Hindlimb muscle (tissue), 1 donor: ENCODE results near the gene COPZ2. TPM values are rescaled to one million over a fixed set of nuclear protein-coding genes. Genes with fewer than 3 reads are reported as not detected.
"Not testable (repeated sequence)": the region's sequence is repeated elsewhere in the genome, so short reads cannot be mapped to it uniquely, and the experiment has no call there.

Experiments
- DNase-seq: peaks from one replicate; pipeline ENCODE4 v3.0.0-alpha.2; 2013
- polyA plus RNA-seq: library from polyadenylated mRNA; unstranded; fragments of 120-200 nt; gene quantifications from one replicate; pipeline ENCODE4 v1.2.1, GENCODE V29; 2013; ENCODE audit not compliant: insufficient read length

COPZ2 gene
- polyA plus RNA-seq = 39.1 TPM

DNA sequence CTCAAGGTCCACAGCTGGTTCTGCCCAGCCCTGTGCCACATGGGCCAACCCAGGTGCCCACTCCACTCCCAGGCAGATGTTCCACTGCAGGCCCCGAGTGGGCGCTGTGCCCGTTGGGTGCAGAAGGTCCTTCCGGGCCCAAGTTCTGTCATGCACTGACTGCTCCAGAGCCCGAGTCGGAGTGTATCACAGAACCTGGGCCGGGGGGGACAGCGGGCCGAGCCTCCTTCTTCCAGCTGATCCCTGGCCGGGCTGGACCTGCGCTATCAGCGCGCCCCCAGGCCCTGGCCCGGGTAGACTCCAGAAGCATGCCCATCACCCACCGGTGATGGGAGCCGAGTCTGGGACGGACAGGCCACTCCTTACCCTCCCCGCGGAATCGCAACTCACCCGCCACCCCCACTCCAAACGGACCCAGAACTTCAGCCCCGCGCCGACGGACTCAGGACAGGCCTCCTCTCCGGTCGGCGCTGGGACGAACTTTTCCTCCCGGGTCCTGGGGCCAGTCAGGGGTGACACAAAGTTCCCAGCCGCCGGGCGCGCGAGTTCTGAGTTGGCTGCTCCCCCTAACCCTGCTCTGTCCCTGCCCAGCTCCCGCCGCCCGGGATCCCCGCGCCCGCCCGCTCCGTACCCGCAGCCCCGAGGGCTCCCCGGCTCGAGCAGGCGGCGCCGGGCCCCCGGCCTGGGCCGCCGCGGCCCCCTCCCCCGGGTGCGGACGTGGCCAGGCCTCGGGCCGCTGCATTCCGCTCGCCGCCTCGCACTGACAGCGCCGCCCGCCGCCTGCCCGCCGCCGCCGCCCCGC is at the start of gene COPZ2:
COPZ2 (minus strand) TSS at position 762 of the 802 bp plus-strand sequence; CDS start at position 742, 20 bp downstream.
- peak; percentile 60 for DNase-seq

GRCh38 chr17:48084932-48085331 is 47.3 kb upstream of the COPZ2 start:
- DNase-seq = no peak

GRCh38 chr17:48081858-48082257 is 44.3 kb upstream of the COPZ2 start:
- DNase-seq = no peak

DNA sequence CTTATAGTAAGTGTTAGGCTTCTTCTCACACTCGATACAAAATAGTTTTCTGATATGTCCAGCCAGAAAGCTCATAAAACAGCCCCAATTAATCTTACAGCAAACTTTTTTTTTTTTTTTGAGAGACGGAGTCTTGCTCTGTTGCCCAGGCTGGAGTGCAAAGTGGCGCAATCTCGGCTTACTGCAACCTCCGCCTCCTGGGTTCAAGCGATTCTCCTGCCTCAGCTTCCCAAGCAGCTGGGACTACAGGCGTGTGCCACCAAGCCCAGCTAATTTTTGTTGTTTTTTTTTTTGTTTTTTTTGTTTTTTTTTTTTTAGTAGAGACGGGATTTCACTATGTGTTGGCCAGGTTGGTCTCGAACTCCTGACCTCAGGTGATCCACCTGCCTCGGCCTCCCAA is 39.6 kb upstream of the COPZ2 start:
- DNase-seq = not testable (repeated sequence)

GRCh38 chr17:48074322-48075081 is 36.9 kb upstream of the COPZ2 start:
- peak; percentile 84 for DNase-seq

GRCh38 chr17:48073566-48074094 is 36.0 kb upstream of the COPZ2 start:
- DNase-seq = not testable (repeated sequence)

- not testable (repeated sequence) for DNase-seq
Observed at GRCh38 chr17:48072811-48073210, 35.2 kb upstream of the COPZ2 start.

DNA sequence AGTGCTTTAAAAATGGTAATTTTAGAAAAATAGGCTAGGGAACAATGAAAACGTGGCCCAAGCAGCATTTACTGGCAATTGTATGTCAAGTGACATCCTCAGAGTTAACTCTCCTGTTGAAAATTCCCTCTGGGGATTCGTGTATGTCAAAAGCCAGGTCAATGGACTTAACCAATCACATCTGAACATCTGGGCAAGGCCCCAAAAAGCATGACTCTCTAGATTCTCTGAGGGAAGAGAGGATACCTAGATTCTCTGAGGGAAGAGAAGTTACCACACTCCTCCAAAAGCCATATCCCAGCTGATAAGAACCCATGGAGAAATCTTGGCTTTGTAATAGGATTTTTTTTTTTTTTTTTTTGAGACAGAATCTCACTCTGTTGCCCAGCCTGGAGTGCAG is 34.1 kb upstream of the COPZ2 start:
- DNase-seq = no peak

GRCh38 chr17:48070195-48070594 is 32.6 kb upstream of the COPZ2 start:
- no peak for DNase-seq

DNA sequence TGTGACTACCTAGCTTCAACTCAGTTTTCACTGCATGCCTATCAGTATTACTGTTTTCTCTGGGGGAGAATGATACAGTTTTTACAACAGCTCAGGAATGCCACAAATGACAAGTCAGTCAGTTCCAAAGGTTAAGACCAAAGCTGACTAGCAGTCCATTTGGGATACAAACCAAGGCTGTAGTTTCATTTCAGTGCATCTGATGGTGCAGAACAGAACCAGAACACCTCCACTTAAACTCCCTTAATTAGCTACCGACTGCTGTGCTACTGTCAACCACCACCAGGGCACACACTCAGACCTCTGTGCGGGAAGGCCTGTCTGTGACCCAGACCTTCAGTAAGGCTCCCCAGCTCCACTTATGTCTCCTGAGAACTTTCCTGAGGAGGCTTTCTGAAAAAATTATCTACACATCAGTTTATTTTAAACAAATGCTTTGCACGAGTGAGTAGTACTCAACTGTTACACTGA is 30.9 kb upstream of the COPZ2 start:
- no peak for DNase-seq

DNA sequence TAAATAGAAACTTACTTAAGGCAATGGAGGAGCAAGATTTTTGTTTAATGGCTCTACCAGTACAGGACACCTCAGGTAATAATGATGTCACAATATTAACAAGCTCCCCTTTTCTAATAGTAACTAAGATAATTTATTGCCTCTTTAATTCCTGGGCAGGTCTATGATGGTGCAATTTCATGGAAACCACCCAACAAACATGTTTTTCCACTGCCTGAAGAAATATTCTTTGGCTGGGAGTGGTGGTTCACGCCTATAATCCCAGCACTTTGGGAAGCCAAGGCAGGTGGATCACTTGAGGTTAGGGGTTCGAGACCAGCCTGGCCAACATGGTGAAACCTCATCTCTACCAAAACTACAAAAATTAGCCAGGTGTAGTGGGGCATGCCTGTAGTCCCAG is 30.2 kb upstream of the COPZ2 start:
- DNase-seq = not testable (repeated sequence)

- no peak for DNase-seq
Observed at GRCh38 chr17:48067245-48067644, 29.6 kb upstream of the COPZ2 start.

DNA sequence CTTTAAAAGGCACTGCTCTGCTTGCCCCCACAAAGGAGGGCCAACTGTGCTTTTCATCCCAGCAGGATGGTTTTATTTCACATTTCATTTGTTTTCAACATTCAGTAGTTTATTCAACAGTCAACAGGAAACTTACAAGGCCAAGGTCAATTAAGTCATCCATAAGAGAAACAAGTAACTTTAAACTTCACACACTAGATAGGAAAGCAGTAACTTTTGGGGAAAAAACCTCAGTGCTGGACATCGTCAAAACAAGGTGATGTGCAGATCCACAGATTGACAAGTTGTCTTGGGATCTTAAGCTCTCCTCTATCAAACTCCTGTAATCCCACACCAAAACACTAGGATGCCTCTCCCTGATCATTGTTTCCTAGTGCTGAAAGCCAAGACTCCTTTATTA is 29.1 kb upstream of the COPZ2 start:
- DNase-seq = no peak

GRCh38 chr17:48066192-48066591 is 28.6 kb upstream of the COPZ2 start:
- DNase-seq = no peak

GRCh38 chr17:48064638-48065037 is 27.0 kb upstream of the COPZ2 start:
- no peak for DNase-seq

DNA sequence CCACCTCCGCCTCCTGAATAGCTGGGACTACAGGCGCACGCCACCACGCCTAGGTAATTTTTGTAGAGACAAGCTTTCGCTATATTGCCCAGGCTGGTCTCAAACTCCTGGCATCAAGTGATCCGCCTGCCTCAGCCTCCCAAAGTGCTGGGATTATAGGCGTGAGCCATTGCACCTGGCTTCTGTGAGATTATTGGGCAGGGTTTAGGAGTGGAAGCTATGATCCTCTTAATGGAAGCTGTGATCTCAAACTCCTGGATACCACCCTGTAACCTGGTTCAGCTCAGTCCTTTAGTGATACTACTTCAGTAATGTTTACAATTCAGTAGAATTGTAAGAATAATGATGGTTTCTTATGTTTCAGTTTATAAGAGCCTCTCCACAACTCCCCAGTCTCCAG is 24.7 kb upstream of the COPZ2 start:
- no peak for DNase-seq

DNA sequence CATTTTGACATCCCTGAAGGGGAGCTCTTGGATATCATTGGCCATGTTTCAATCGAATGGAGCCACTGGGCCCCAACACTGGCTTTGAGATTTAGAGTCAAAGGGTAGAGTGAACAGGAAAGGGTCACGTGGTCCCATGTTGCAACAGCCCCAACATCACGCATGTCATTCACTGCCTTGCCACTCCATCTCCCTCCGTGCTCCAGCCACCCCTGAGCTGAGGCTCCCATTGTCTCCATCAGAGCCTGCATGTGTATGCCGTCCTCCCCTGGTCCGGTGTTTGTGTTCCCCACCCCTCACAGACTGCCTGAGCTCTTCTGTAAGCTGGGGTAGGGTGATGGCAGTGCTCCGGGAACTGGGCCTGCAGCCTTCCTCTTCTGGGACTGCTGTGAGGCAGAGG is 22.7 kb upstream of the COPZ2 start:
- no peak for DNase-seq

- no peak for DNase-seq
Observed at GRCh38 chr17:48059125-48059668, 21.6 kb upstream of the COPZ2 start.

DNA sequence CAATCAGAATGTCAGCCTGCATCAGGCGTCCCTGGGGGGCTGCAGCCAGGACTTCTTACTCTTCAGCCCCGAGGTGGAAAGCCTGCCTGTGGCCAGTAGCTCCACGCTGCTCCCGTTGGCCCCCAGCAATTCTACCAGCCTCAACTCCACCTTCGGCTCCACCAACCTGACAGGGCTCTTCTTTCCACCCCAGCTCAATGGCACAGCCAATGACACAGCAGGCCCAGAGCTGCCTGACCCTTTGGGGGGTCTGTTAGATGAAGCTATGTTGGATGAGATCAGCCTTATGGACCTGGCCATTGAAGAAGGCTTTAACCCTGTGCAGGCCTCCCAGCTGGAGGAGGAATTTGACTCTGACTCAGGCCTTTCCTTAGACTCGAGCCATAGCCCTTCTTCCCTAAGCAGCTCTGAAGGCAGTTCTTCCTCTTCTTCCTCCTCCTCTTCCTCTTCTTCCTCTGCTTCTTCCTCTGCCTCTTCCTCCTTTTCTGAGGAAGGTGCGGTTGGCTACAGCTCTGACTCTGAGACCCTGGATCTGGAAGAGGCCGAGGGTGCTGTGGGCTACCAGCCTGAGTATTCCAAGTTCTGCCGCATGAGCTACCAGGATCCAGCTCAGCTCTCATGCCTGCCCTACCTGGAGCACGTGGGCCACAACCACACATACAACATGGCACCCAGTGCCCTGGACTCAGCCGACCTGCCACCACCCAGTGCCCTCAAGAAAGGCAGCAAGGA is 21.0 kb upstream of the COPZ2 start:
- no peak for DNase-seq

- no peak for DNase-seq
Observed at GRCh38 chr17:48057626-48058025, 20.0 kb upstream of the COPZ2 start.

GRCh38 chr17:48056879-48057278 is 19.3 kb upstream of the COPZ2 start:
- DNase-seq = no peak

GRCh38 chr17:48056246-48056745 is 18.7 kb upstream of the COPZ2 start:
- DNase-seq = no peak
